ENCODE measurements around the gene EVC.

EVC gene

GRCh38 chr4:5678977-5679376, 32.0 kb upstream of the EVC start:
- DNase-seq (ENCODE audit: low read depth) = no peak
- TF ChIP-seq CTCF (IDR thresholded peaks at IDR 0.05; ENCODE audit: control insufficient read depth, insufficient read depth, low read depth, low read length, missing control alignments) = no peak
- H3K4me3 ChIP-seq (ENCODE audit: control insufficient read depth, low read depth, low read length) = no peak overlapping the region

GRCh38 chr4:5683566-5683965, 27.4 kb upstream of the EVC start:
- no peak for DNase-seq (ENCODE audit: low read depth)
- no peak overlapping the region for H3K4me3 ChIP-seq (ENCODE audit: control insufficient read depth, low read depth, low read length)
- no peak for TF ChIP-seq CTCF (IDR thresholded peaks at IDR 0.05; ENCODE audit: control insufficient read depth, insufficient read depth, low read depth, low read length, missing control alignments)

GRCh38 chr4:5685296-5685695, 25.7 kb upstream of the EVC start:
- H3K4me3 ChIP-seq (ENCODE audit: control insufficient read depth, low read depth, low read length) = no peak overlapping the region
- no peak for TF ChIP-seq CTCF (IDR thresholded peaks at IDR 0.05; ENCODE audit: control insufficient read depth, insufficient read depth, low read depth, low read length, missing control alignments)
- DNase-seq (ENCODE audit: low read depth) = no peak

- DNase-seq (ENCODE audit: low read depth) = no peak
- no peak overlapping the region for H3K4me3 ChIP-seq (ENCODE audit: control insufficient read depth, low read depth, low read length)
- TF ChIP-seq CTCF (IDR thresholded peaks at IDR 0.05; ENCODE audit: control insufficient read depth, insufficient read depth, low read depth, low read length, missing control alignments) = no peak
Observed at GRCh38 chr4:5686338-5686737, 24.7 kb upstream of the EVC start.

- TF ChIP-seq CTCF (IDR thresholded peaks at IDR 0.05; ENCODE audit: control insufficient read depth, insufficient read depth, low read depth, low read length, missing control alignments) = no peak
Observed at GRCh38 chr4:5689065-5689464, 21.9 kb upstream of the EVC start.

GRCh38 chr4:5691491-5692132, 19.4 kb upstream of the EVC start:
- no peak overlapping the region for H3K4me3 ChIP-seq (ENCODE audit: control insufficient read depth, low read depth, low read length)
- no peak for DNase-seq (ENCODE audit: low read depth)
- TF ChIP-seq CTCF (IDR thresholded peaks at IDR 0.05; ENCODE audit: control insufficient read depth, insufficient read depth, low read depth, low read length, missing control alignments) = no peak

More at GRCh38 chr4:5689065-5689464, 21.9 kb upstream of the EVC start:
- no peak for DNase-seq (ENCODE audit: low read depth)
- no peak overlapping the region for H3K4me3 ChIP-seq (ENCODE audit: control insufficient read depth, low read depth, low read length)
